GM12878 (cell line): ENCODE measurements around the gene ARHGEF10L. TPM values are rescaled to one million over a fixed set of nuclear protein-coding genes. Genes with fewer than 3 reads are reported as not detected.

ENCODE experiments used
- ATAC-seq: fragments of 200-7000 bp; cut with Tn5 transposase; 3 replicates; pipeline ENCODE4 v1.9.1; 2020; ENCODE audit warnings: mild to moderate bottlenecking, moderate library complexity
- BruUV-seq: library from RNA; stranded (reverse); fragments of 400-500 nt; replicated peaks from 2 replicates; lab custom pipeline; 2021; lab: Mats Ljungman, UMichigan
- CTCF ChIA-PET: fragments of 300-600 bp; sonication (Branson Sonifier 250); formaldehyde crosslinking; extraction: SDS; loops from one replicate; lab custom pipeline; 2021; ENCODE audit warnings: inconsistent platforms; lab: Yijun Ruan, JAX
- POLR2A ChIA-PET: fragments of 350-600 bp; formaldehyde crosslinking; extraction: SDS; loops from one replicate; lab custom pipeline; 2021; ENCODE audit warnings: inconsistent platforms; lab: Charles Lee
- RAD21 ChIA-PET: fragments of 300-600 bp; sonication (Branson Sonifier 250); formaldehyde crosslinking; loops from one replicate; lab custom pipeline; 2023; ENCODE audit warnings: antibody characterized with exemption; ENCODE audit not compliant: unreplicated experiment; lab: Charles Lee
- SMC1A ChIA-PET: fragments of 300-600 bp; sonication (Branson Sonifier 250); formaldehyde crosslinking; loops from one replicate; lab custom pipeline; 2023; ENCODE audit not compliant: unreplicated experiment, uncharacterized antibody; lab: Charles Lee
- DNase-seq: peaks from one replicate; pipeline ENCODE4 v3.0.0-alpha.2; 2011; ENCODE audit warnings: low read depth, low spot score
- FAIRE-seq: peaks from 3 replicates; lab custom pipeline; 2011; peaks lifted over from hg19 to GRCh38; lab: Jason Lieb, UNC
- H2AFZ ChIP-seq: 2 replicates; pipeline ENCODE4 v1.6.0; 2011; ENCODE audit warnings: low read depth, low read length, control low read depth; ENCODE audit not compliant: control insufficient read depth
- H3K27ac ChIP-seq: 2 replicates; pipeline ENCODE4 v1.5.1; 2011; ENCODE audit warnings: control low read depth; ENCODE audit not compliant: control insufficient read depth, insufficient read depth
- H3K27me3 ChIP-seq, 2 experiments: replicated peaks in 1 of 2; 2 replicates each; pipeline versions ENCODE4 v1.6.0 to v1.6.1; 2011; ENCODE audit warnings: low read length in 1 of 2; ENCODE audit not compliant: control insufficient read depth in 2 of 2, insufficient read depth in 2 of 2
- H3K36me3 ChIP-seq, 2 experiments: 2 replicates each; pipeline ENCODE4 v1.5.1; 2011; ENCODE audit warnings: low read length in 1 of 2; ENCODE audit not compliant: control insufficient read depth in 2 of 2, insufficient read depth in 2 of 2
- H3K4me1 ChIP-seq: 2 replicates; pipeline ENCODE4 v1.6.1; 2011; ENCODE audit warnings: mild to moderate bottlenecking, low read length, moderate library complexity, mixed read lengths; ENCODE audit not compliant: control insufficient read depth, insufficient read depth
- H3K4me2 ChIP-seq: 2 replicates; pipeline ENCODE4 v1.6.0; 2011; ENCODE audit warnings: control low read depth; ENCODE audit not compliant: control insufficient read depth, insufficient read depth
- H3K4me3 ChIP-seq: fragments of 200-600 bp; sonication (generic); 2 replicates; pipeline ENCODE4 v1.5.1; 2016
- H3K79me2 ChIP-seq: 2 replicates; pipeline ENCODE4 v1.6.0; 2011; ENCODE audit warnings: low read length; ENCODE audit not compliant: control insufficient read depth, insufficient read depth
- H3K9ac ChIP-seq: 2 replicates; pipeline ENCODE4 v1.8.0; 2011; ENCODE audit warnings: low read length, control low read depth, mixed read lengths; ENCODE audit not compliant: control insufficient read depth, insufficient read depth
- H3K9me3 ChIP-seq: replicated peaks from 3 replicates; pipeline ENCODE4 v1.5.1; 2011; ENCODE audit warnings: mild to moderate bottlenecking, low read length; ENCODE audit not compliant: control insufficient read depth, insufficient read depth
- H4K20me1 ChIP-seq: 2 replicates; pipeline ENCODE4 v1.6.0; 2011; ENCODE audit not compliant: control insufficient read depth, insufficient read depth
- EP300 ChIP-seq, 2 experiments: fragments of 150-350 bp in 1 of 2; IDR thresholded peaks; 2 replicates each; pipeline ENCODE4 v1.6.1; 2011 to 2012; ENCODE audit warnings: low read depth in 2 of 2, low read length in 2 of 2, borderline replicate concordance in 1 of 2, improper control_type of control experiment in 1 of 2, inconsistent platforms in 1 of 2; ENCODE audit not compliant: control insufficient read depth in 1 of 2
- FOXM1 ChIP-seq: IDR thresholded peaks from 2 replicates; pipeline ENCODE4 v1.6.1; 2012; ENCODE audit warnings: low read depth, mild to moderate bottlenecking, inconsistent platforms, low read length, moderate library complexity
- IKZF1 ChIP-seq: fragments of 450-650 bp; conservative IDR thresholded peaks from 2 replicates; pipeline ENCODE4 v1.6.1; 2017; ENCODE audit warnings: antibody characterized with exemption, mild to moderate bottlenecking
- IRF5 ChIP-seq: fragments of 450-650 bp; IDR thresholded peaks from 2 replicates; pipeline ENCODE4 v1.6.1; 2017; ENCODE audit warnings: borderline replicate concordance
- LARP7 ChIP-seq: fragments of 450-650 bp; IDR thresholded peaks from 2 replicates; pipeline ENCODE4 v1.6.1; 2017; ENCODE audit warnings: mild to moderate bottlenecking
- MTA2 ChIP-seq: fragments of 450-650 bp; IDR thresholded peaks from 2 replicates; pipeline ENCODE4 v1.6.1; 2016; ENCODE audit warnings: low read depth, mild to moderate bottlenecking, moderate library complexity
- SUZ12 ChIP-seq: fragments of 200-600 bp; sonication (generic); IDR thresholded peaks from one replicate; pipeline ENCODE4 v1.6.1; 2018; ENCODE audit warnings: antibody characterized with exemption, mild to moderate bottlenecking; ENCODE audit not compliant: unreplicated experiment
- WGBS: methylation state at CpG from one replicate; pipeline ENCODE4 v1.1.6; 2016; ENCODE audit warnings: low lambda C conversion rate; ENCODE audit not compliant: insufficient replicate concordance, insufficient coverage; ENCODE audit errors: missing lambda C conversion rate; 5-methylcytosine and 5-hydroxymethylcytosine counted together
- in situ Hi-C: fragments of 300-500 bp; cut with MboI; formaldehyde crosslinking; loops from 9 replicates; pipeline ENCODE4 v1.14.3; 2018; ENCODE audit warnings: mixed read lengths
- intact Hi-C: fragments of 100-400 bp; cut with micrococcal nuclease; formaldehyde crosslinking; loops from one replicate; pipeline ENCODE4 v1.14.2; 2022; ENCODE audit not compliant: unreplicated experiment
- polyA plus RNA-seq, 11 experiments: library from polyadenylated mRNA; depleted of rRNA in 4 of 11; unstranded in 6 of 11; stranded (reverse) in 5 of 11; fragments of >200 nt; fragmentation: Nextera tagmentation in 4 of 11; fragmentation: Illumina TruSeq in 1 of 11; extraction: Ambion mirVana in 4 of 11; extraction: Trizol in 1 of 11; gene quantifications; 1 replicate in 1 of 11; 2 replicates in 10 of 11; pipeline versions ENCODE4 v1.2.1 to v1.2.3, GENCODE V29; 2011 to 2016; ENCODE audit warnings: inconsistent platforms in 2 of 11, missing spikeins in 2 of 11, low read depth in 1 of 11
- total RNA-seq, 4 experiments: library from RNA; depleted of rRNA in 3 of 4; stranded (reverse); fragments of >200 nt in 3 of 4; fragmentation: Illumina TruSeq in 1 of 4; extraction: Trizol in 1 of 4; gene quantifications; 2 replicates each; pipeline versions ENCODE4 v1.2.1 to v1.2.3, GENCODE V29; 2013 to 2021

ARHGEF10L gene
- total and polyA plus RNA-seq, 10 of the 15 experiments (the other 5 are each of a cell fraction or from before 2014, with no cell fraction given) = 0.05 to 0.94 (median 0.28) TPM; not detected in 2

- intact Hi-C loops = no loop called here
- ChIA-PET CTCF (no interaction called here), POLR2A (interaction anchor here (0.7 kb wide), 1 partner anchor 37 kb away, joined by 3 read pairs; no protein-coding TSS in a partner anchor), RAD21 (no interaction called here), SMC1A (no interaction called here)
- no peak overlapping the region for H3K4me3 ChIP-seq
- 40% methylated on average over 18 of the region's 20 CpGs for WGBS
- no peak overlapping the region for H3K27ac ChIP-seq
- DNase-seq = no peak
- H3K9me3 ChIP-seq = no peaks in the 10 kb centered on the region
- ATAC-seq = no peak
- no peaks in the 10 kb centered on the region for H3K79me2 ChIP-seq
- FAIRE-seq = no peak
- H2AFZ ChIP-seq = no peak overlapping the region
- peaks cover 17% of the 10 kb centered on the region for H3K4me1 ChIP-seq
- no peak for TF ChIP-seq LARP7
- no peak for TF ChIP-seq MTA2
- no peak for TF ChIP-seq EP300 (IDR thresholded peaks at IDR 0.05; ENCODE audit: borderline replicate concordance in 1 of 2, control insufficient read depth in 1 of 2, low read depth in 2 of 2, low read length in 2 of 2)
- TF ChIP-seq SUZ12 = peak; percentile 60
- TF ChIP-seq, all 136 proteins: peak for 1
- Histone ChIP-seq H3K9ac (no peak overlapping the region), H4K20me1 (no peaks in the 10 kb centered on the region), H3K36me3 (no peaks in the 10 kb centered on the region), H3K4me2 (no peak overlapping the region; the same call in 1 of the 2 replicates), H3K27me3 (peaks cover 4 to 5% of the 10 kb centered on the region in 2 experiments; a peak in 3 of 4 replicates)
- in situ Hi-C loops = no loop called here
- BruUV-seq = no TSS peak
Observed at GRCh38 chr1:17539118-17539476, 401 bp upstream of the ARHGEF10L start.

GRCh38 chr1:17540255-17541001, 930 bp downstream of the ARHGEF10L start:
- no peak for DNase-seq
- Histone ChIP-seq H3K36me3 (no peaks in the 10 kb centered on the region), H3K27me3 (peaks cover 4 to 5% of the 10 kb centered on the region in 2 experiments; a peak in 3 of 4 replicates), H3K27ac (no peak overlapping the region), H3K4me2 (peak overlapping the region; percentile 48; the same call in 1 of the 2 replicates), H3K79me2 (no peaks in the 10 kb centered on the region), H2AFZ (no peak overlapping the region), H3K9me3 (no peaks in the 10 kb centered on the region), H4K20me1 (no peaks in the 10 kb centered on the region), H3K4me1 (peaks cover 17% of the 10 kb centered on the region), H3K4me3 (no peak overlapping the region), H3K9ac (no peak overlapping the region)
- ChIA-PET SMC1A (interaction anchor here (0.6 to 2.0 kb wide), 5 partner anchors 11 to 67 kb away, joined by 3 to 10 read pairs (median 3); no protein-coding TSS in a partner anchor), CTCF (interaction anchor here (1.0 to 1.5 kb wide), 3 partner anchors 11 to 66 kb away, joined by 3 read pairs; no protein-coding TSS in a partner anchor), RAD21 (interaction anchor here (1.5 kb wide), 1 partner anchor 13 kb away, joined by 5 read pairs; no protein-coding TSS in a partner anchor), POLR2A (interaction anchor here (1.1 to 1.6 kb wide), 2 partner anchors 13 to 20 kb away, joined by 4 read pairs; no protein-coding TSS in a partner anchor)
- 0 out of 2 replicates have a peak, but pooled peaks have one; percentile 7 for TF ChIP-seq IKZF1
- TF ChIP-seq SUZ12 = peak; percentile 65
- no peak for TF ChIP-seq FOXM1
- no peak for TF ChIP-seq IRF5
- 41% methylated on average over 26 of the region's 26 CpGs for WGBS
- BruUV-seq = no TSS peak
- no peak for ATAC-seq
- no peak for FAIRE-seq
- intact Hi-C loops (no loop called here), in situ Hi-C loops (no loop called here)
